PC-3 (cell line): ENCODE results near the gene SYCP2L. TPM values are rescaled to one million over a fixed set of nuclear protein-coding genes. Genes with fewer than 3 reads are reported as not detected.
A peak's percentile ranks its signal among the peaks of the same experiment; 100 is the strongest.

Experiments used
- ATAC-seq: fragments of 200-7000 bp; cut with Tn5 transposase; 2 replicates; pipeline ENCODE4 v1.9.1; 2020; ENCODE audit warnings: mild to moderate bottlenecking, moderate library complexity
- BruUV-seq: library from RNA; stranded (reverse); fragments of 400-500 nt; replicated peaks from 2 replicates; lab custom pipeline; 2021; lab: Mats Ljungman, UMichigan
- CTCF ChIA-PET: fragments of 300-600 bp; sonication (Branson Sonifier 250); formaldehyde crosslinking; loops from one replicate; lab custom pipeline; 2022; ENCODE audit warnings: antibody characterized with exemption; lab: Charles Lee
- POLR2A ChIA-PET: fragments of 300-600 bp; sonication (Branson Sonifier 250); formaldehyde crosslinking; loops from one replicate; lab custom pipeline; 2022; ENCODE audit warnings: antibody characterized with exemption; ENCODE audit not compliant: unreplicated experiment; lab: Charles Lee
- DNase-seq: peaks from one replicate; pipeline ENCODE4 v3.0.0-alpha.2; 2015
- H2AFZ ChIP-seq: fragments of 300-600 bp; sonication (generic); 2 replicates; pipeline ENCODE4 v1.6.0; 2016; ENCODE audit warnings: antibody characterized with exemption, low read length
- H3F3A ChIP-seq: fragments of 300-600 bp; sonication (generic); one replicate; pipeline ENCODE4 v1.6.0; 2017; ENCODE audit warnings: antibody characterized with exemption, low read length, control low read depth, mild to moderate bottlenecking; ENCODE audit not compliant: unreplicated experiment
- H3K27ac ChIP-seq: fragments of 300-600 bp; sonication (generic); 2 replicates; pipeline ENCODE4 v1.5.1; 2016; ENCODE audit warnings: mild to moderate bottlenecking, low read length
- H3K27me3 ChIP-seq: fragments of 300-600 bp; sonication (generic); 2 replicates; pipeline ENCODE4 v1.6.1; 2016; ENCODE audit warnings: low read length, mixed read lengths
- H3K36me3 ChIP-seq: fragments of 300-600 bp; sonication (generic); 2 replicates; pipeline ENCODE4 v1.6.1; 2016; ENCODE audit warnings: low read depth, mixed run types, low read length, mixed read lengths
- H3K4me1 ChIP-seq: fragments of 300-600 bp; sonication (generic); 2 replicates; pipeline ENCODE4 v1.5.1; 2016; ENCODE audit warnings: low read length; ENCODE audit not compliant: insufficient read depth
- H3K4me2 ChIP-seq: fragments of 300-600 bp; sonication (generic); 2 replicates; pipeline ENCODE4 v1.6.0; 2016; ENCODE audit warnings: low read length
- H3K4me3 ChIP-seq: fragments of 300-600 bp; sonication (generic); 2 replicates; pipeline ENCODE4 v1.5.1; 2016; ENCODE audit warnings: mild to moderate bottlenecking, low read length, mixed read lengths
- H3K79me2 ChIP-seq: fragments of 300-600 bp; sonication (generic); 2 replicates; pipeline ENCODE4 v1.6.1; 2017; ENCODE audit warnings: low read length, mixed read lengths
- H3K9ac ChIP-seq: fragments of 300-600 bp; sonication (generic); 2 replicates; pipeline ENCODE4 v1.6.0; 2016; ENCODE audit warnings: mild to moderate bottlenecking, low read length
- H3K9me2 ChIP-seq: fragments of 300-600 bp; sonication (generic); replicated peaks from 2 replicates; pipeline ENCODE4 v1.6.1; 2016; ENCODE audit warnings: mixed run types, low read length, mixed read lengths
- H3K9me3 ChIP-seq: fragments of 300-600 bp; sonication (generic); 2 replicates; pipeline ENCODE4 v1.6.1; 2016; ENCODE audit warnings: low read length, mixed read lengths
- H4K20me1 ChIP-seq: fragments of 300-600 bp; sonication (generic); 2 replicates; pipeline ENCODE4 v1.6.1; 2016; ENCODE audit warnings: low read length, mixed read lengths
- CTCF ChIP-seq: fragments of 300-600 bp; sonication (generic); conservative IDR thresholded peaks from 2 replicates; pipeline ENCODE4 v1.5.1; 2017; ENCODE audit warnings: antibody characterized with exemption, low read depth, mild to moderate bottlenecking, low read length
- EZH2 ChIP-seq: fragments of 300-600 bp; sonication (generic); IDR thresholded peaks from one replicate; pipeline ENCODE4 v1.6.1; 2017; ENCODE audit warnings: antibody characterized with exemption, mild to moderate bottlenecking, low read length; ENCODE audit not compliant: unreplicated experiment
- EZH2phosphoT487 ChIP-seq: fragments of 300-600 bp; sonication (generic); IDR thresholded peaks from 2 replicates; pipeline ENCODE4 v1.6.1; 2018; ENCODE audit warnings: mild to moderate bottlenecking, antibody characterized with exemption, low read length, borderline replicate concordance
- intact Hi-C: fragments of 100-400 bp; cut with micrococcal nuclease; formaldehyde crosslinking; loops from 2 replicates; pipeline ENCODE4 v1.9.0; 2023
- total RNA-seq: library from RNA; depleted of rRNA; stranded (reverse); fragments of >200 nt; gene quantifications from 2 replicates; pipeline ENCODE4 v1.2.3, GENCODE V29; 2014

SYCP2L gene
- total RNA-seq, 1 experiment from 2014 or later: 0.07 TPM

- POLR2A ChIA-PET: no interaction called here
- no peaks in the 10 kb centered on the region for H3K36me3 ChIP-seq
- no peak overlapping the region for H3K9ac ChIP-seq
- TF ChIP-seq EZH2 (no peak), CTCF (no peak), EZH2phosphoT487 (no peak)
- no peaks in the 10 kb centered on the region for H3K79me2 ChIP-seq
- peak overlapping the region; percentile 34; the same call in 1 of the 2 replicates for H3K4me3 ChIP-seq
- no peaks in the 10 kb centered on the region for H3K9me2 ChIP-seq
- no peak overlapping the region for H3K27ac ChIP-seq
- no peaks in the 10 kb centered on the region for H3F3A ChIP-seq
- H3K4me1 ChIP-seq: no peaks in the 10 kb centered on the region
- no peaks in the 10 kb centered on the region for H4K20me1 ChIP-seq
- DNase-seq: peak; percentile 70
- intact Hi-C loops: no loop called here
- peak overlapping the region; percentile 50 for H3K4me2 ChIP-seq
- CTCF ChIA-PET: no interaction called here
- no peaks in the 10 kb centered on the region for H3K27me3 ChIP-seq
- H3K9me3 ChIP-seq: no peaks in the 10 kb centered on the region
- peak; percentile 61 for ATAC-seq
- BruUV-seq: no TSS peak
- peak overlapping the region; percentile 63 for H2AFZ ChIP-seq
Measured at GRCh38 chr6:10989587-10989986, 102.7 kb downstream of the SYCP2L start.

DNA sequence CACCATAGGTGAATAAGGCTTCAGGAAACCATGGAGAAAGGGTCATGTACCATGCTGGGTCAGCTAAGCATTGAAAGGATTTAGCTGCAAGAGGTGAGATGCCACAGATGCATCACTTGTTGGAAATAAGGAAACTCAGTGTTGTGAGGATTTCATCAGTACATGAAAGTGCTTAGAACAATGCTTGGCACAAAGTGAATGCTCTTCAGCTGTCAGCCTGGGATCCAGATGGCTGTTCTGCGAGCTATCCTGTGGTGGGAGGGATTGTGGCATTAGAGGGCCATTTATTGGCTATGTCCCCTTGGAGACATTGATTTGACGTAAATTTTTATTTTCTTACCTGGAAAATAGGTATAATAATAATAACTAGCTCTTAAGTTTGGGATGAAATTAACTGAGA lies 104.3 kb downstream of the SYCP2L start:
- ATAC-seq (no peak), DNase-seq (no peak)
- TF ChIP-seq EZH2 (no peak), CTCF (no peak), EZH2phosphoT487 (no peak)
- Histone ChIP-seq H3K27ac (no peak overlapping the region), H4K20me1 (no peaks in the 10 kb centered on the region), H3K4me2 (no peak overlapping the region), H3K27me3 (no peaks in the 10 kb centered on the region), H3K9me3 (no peaks in the 10 kb centered on the region), H2AFZ (no peak overlapping the region), H3K4me1 (no peaks in the 10 kb centered on the region), H3K9me2 (no peaks in the 10 kb centered on the region), H3F3A (no peaks in the 10 kb centered on the region), H3K36me3 (no peaks in the 10 kb centered on the region), H3K4me3 (no peak overlapping the region), H3K9ac (no peak overlapping the region), H3K79me2 (no peaks in the 10 kb centered on the region)
- intact Hi-C loops: no loop called here
- ChIA-PET CTCF (no interaction called here), POLR2A (no interaction called here)
- no TSS peak for BruUV-seq

DNA sequence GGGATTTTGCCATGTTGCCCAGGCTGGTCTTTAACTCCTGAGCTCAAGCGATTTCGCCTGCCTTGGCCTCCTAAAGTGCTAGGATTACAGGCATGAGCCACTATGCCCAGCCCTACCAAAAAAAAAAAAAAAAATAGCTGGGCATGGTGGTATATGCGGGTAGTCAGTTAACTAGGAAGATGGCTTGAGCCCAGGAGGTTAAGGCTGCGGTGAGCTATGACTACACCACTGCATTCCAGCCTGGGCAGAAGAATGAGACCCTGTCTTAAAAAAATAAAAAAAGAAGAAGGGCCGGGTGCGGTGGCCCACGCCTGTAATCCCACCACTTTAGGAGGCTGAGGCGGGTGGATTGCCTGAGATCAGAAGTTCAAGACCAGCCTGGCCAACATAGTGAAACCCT lies 107.0 kb downstream of the SYCP2L start:
- Histone ChIP-seq H3K27ac (no peak overlapping the region), H3K27me3 (no peaks in the 10 kb centered on the region), H4K20me1 (no peaks in the 10 kb centered on the region), H3K79me2 (no peaks in the 10 kb centered on the region), H3K36me3 (no peaks in the 10 kb centered on the region), H3K4me1 (no peaks in the 10 kb centered on the region), H2AFZ (no peak overlapping the region), H3F3A (no peaks in the 10 kb centered on the region), H3K4me2 (no peak overlapping the region), H3K4me3 (no peak overlapping the region), H3K9ac (no peak overlapping the region), H3K9me3 (no peaks in the 10 kb centered on the region), H3K9me2 (no peaks in the 10 kb centered on the region)
- intact Hi-C loops: no loop called here
- ChIA-PET POLR2A (no interaction called here), CTCF (interaction anchor here (0.7 kb wide), 1 partner anchor 554 kb away, joined by 5 read pairs; no protein-coding TSS in a partner anchor)
- DNase-seq (no peak), ATAC-seq (no peak)
- BruUV-seq: no TSS peak
- TF ChIP-seq EZH2: no peak
- no peak for TF ChIP-seq EZH2phosphoT487
- no peak for TF ChIP-seq CTCF
